Endothelial cell of umbilical vein (primary cell): ENCODE results near the gene OVOL2.

ENCODE experiments used
- EZH2 ChIP-seq: IDR thresholded peaks from 2 replicates; pipeline ENCODE4 v1.6.1; 2012; ENCODE audit warnings: borderline replicate concordance, low read depth, mild to moderate bottlenecking, moderate library complexity, low read length, inconsistent platforms; ENCODE audit not compliant: severe bottlenecking
- FOS ChIP-seq: IDR thresholded peaks from 2 replicates; pipeline ENCODE4 v1.6.1; 2011; ENCODE audit warnings: mild to moderate bottlenecking, low read length, moderate library complexity, borderline replicate concordance; ENCODE audit not compliant: insufficient read depth
- GATA2 ChIP-seq: IDR thresholded peaks from 2 replicates; pipeline ENCODE4 v1.7.0; 2011; ENCODE audit warnings: low read depth, mild to moderate bottlenecking, moderate library complexity, mixed read lengths, low read length; ENCODE audit not compliant: insufficient read length, insufficient read depth
- JUN ChIP-seq: IDR thresholded peaks from 2 replicates; pipeline ENCODE4 v1.6.1; 2011; ENCODE audit warnings: borderline replicate concordance, low read depth; ENCODE audit not compliant: insufficient read length, insufficient read depth
- MYC ChIP-seq: IDR thresholded peaks from one replicate; pipeline ENCODE4 v1.6.1; 2011; ENCODE audit warnings: mild to moderate bottlenecking, low read depth, low read length
- POLR2A ChIP-seq: IDR thresholded peaks from 2 replicates; pipeline ENCODE4 v1.6.1; 2012; ENCODE audit warnings: low read depth, mild to moderate bottlenecking, control low read depth, low read length
- POLR2AphosphoS5 ChIP-seq: IDR thresholded peaks from 2 replicates; pipeline ENCODE4 v1.6.1; 2012; ENCODE audit warnings: low read depth, mild to moderate bottlenecking, control low read depth, low read length, moderate library complexity; ENCODE audit not compliant: insufficient read depth
- TF ChIP-seq, protein P1 (sequence below), 2 donors: IDR thresholded peaks; 1 replicate in 1 of 2; 2 replicates in 1 of 2; pipeline ENCODE4 v1.5.1; 2011; ENCODE audit warnings: low read length in 2 of 2, mild to moderate bottlenecking in 2 of 2, moderate library complexity in 2 of 2, control low read depth in 1 of 2, inconsistent platforms in 1 of 2, low read depth in 1 of 2; ENCODE audit not compliant: insufficient read depth in 1 of 2; ENCODE audit errors: extremely low read depth in 1 of 2

DNA sequence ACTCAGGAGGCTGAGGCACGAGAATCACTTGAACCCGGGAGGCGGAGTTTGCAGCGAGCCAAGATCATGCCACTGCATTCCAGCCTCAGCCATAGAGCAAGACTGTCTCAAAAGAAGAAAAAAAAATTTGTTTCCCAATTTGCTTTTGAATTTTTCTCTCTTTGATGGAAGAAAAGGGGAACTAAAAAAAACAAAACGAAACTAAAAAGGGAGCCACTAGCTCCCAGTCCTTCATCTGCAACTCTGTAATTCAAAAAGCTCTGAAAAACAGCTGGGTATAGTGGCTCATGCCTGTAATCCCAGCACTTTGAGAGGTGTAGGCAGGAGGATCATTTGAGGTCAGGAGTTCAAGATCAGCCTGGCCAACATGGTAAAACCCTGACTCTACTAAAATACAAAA, 9.5 kb downstream of the OVOL2 start:
- TF ChIP-seq EZH2, result no peak
- no peak for TF ChIP-seq JUN
- TF ChIP-seq POLR2AphosphoS5, result no peak
- TF ChIP-seq, protein P1, sequence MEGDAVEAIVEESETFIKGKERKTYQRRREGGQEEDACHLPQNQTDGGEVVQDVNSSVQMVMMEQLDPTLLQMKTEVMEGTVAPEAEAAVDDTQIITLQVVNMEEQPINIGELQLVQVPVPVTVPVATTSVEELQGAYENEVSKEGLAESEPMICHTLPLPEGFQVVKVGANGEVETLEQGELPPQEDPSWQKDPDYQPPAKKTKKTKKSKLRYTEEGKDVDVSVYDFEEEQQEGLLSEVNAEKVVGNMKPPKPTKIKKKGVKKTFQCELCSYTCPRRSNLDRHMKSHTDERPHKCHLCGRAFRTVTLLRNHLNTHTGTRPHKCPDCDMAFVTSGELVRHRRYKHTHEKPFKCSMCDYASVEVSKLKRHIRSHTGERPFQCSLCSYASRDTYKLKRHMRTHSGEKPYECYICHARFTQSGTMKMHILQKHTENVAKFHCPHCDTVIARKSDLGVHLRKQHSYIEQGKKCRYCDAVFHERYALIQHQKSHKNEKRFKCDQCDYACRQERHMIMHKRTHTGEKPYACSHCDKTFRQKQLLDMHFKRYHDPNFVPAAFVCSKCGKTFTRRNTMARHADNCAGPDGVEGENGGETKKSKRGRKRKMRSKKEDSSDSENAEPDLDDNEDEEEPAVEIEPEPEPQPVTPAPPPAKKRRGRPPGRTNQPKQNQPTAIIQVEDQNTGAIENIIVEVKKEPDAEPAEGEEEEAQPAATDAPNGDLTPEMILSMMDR (IDR thresholded peaks at IDR 0.05; ENCODE audit: extremely low read depth in 1 of 2, insufficient read depth in 1 of 2, low read depth in 1 of 2, low read length in 2 of 2), result no peak
- no peak for TF ChIP-seq FOS
- no peak for TF ChIP-seq POLR2A
- TF ChIP-seq MYC, result no peak
- TF ChIP-seq GATA2, result no peak
